Astrocyte of the cerebellum (primary cell): ENCODE data around the gene OSBPL8.

ENCODE experiments used
- DNase-seq: peaks from one replicate; pipeline ENCODE4 v3.0.0-alpha.2; 2011; ENCODE audit warnings: low read depth
- H3K4me3 ChIP-seq: 2 replicates; pipeline ENCODE4 v1.5.1; 2011; ENCODE audit warnings: mild to moderate bottlenecking, low read depth, low read length, moderate library complexity
- in situ Hi-C: cut with HindIII; loops from 2 replicates; pipeline ENCODE4 v1.10.0; 2017; ENCODE audit warnings: low sequenced_read_pairs
- TF ChIP-seq, protein P1 (sequence below): IDR thresholded peaks from 2 replicates; pipeline ENCODE4 v1.5.1; 2012; ENCODE audit warnings: low read length, low read depth, moderate library complexity, mild to moderate bottlenecking; ENCODE audit errors: missing control alignments

The OSBPL8 gene

DNA sequence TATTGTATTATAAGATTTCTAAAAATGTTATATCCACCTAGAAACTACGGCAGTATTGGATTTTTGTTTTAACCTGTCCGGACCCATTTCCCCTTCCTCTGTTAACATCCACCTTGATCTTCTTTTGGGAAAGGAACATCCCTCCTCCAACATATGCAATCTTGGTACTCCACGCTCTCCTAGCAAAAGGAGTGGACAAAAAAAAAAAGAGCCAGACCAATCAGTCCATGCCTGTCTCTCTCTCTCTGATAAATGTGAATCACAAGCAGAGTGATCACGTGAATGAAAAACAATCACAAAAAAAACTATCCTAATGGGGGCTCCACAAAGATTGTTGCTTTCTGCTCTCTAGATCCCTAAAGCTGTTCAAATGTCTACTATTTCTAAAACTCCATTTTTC lies 27.1 kb downstream of the OSBPL8 start:
- in situ Hi-C loops: no loop called here
- no peak for DNase-seq

GRCh38 chr12:76531056-76531455 lies 28.5 kb downstream of the OSBPL8 start:
- no peak for DNase-seq
- TF ChIP-seq, protein P1, sequence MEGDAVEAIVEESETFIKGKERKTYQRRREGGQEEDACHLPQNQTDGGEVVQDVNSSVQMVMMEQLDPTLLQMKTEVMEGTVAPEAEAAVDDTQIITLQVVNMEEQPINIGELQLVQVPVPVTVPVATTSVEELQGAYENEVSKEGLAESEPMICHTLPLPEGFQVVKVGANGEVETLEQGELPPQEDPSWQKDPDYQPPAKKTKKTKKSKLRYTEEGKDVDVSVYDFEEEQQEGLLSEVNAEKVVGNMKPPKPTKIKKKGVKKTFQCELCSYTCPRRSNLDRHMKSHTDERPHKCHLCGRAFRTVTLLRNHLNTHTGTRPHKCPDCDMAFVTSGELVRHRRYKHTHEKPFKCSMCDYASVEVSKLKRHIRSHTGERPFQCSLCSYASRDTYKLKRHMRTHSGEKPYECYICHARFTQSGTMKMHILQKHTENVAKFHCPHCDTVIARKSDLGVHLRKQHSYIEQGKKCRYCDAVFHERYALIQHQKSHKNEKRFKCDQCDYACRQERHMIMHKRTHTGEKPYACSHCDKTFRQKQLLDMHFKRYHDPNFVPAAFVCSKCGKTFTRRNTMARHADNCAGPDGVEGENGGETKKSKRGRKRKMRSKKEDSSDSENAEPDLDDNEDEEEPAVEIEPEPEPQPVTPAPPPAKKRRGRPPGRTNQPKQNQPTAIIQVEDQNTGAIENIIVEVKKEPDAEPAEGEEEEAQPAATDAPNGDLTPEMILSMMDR: no peak
- in situ Hi-C loops: no loop called here
- no peak overlapping the region for H3K4me3 ChIP-seq

More for the DNA sequence above, 27.1 kb downstream of the OSBPL8 start:
- TF ChIP-seq, protein P1: no peak
- no peak overlapping the region for H3K4me3 ChIP-seq

- in situ Hi-C loops: no loop called here
- TF ChIP-seq, protein P1: no peak
- no peak for DNase-seq
- no peak overlapping the region for H3K4me3 ChIP-seq
Measured at GRCh38 chr12:76530516-76530915, 29.1 kb downstream of the OSBPL8 start.

DNA sequence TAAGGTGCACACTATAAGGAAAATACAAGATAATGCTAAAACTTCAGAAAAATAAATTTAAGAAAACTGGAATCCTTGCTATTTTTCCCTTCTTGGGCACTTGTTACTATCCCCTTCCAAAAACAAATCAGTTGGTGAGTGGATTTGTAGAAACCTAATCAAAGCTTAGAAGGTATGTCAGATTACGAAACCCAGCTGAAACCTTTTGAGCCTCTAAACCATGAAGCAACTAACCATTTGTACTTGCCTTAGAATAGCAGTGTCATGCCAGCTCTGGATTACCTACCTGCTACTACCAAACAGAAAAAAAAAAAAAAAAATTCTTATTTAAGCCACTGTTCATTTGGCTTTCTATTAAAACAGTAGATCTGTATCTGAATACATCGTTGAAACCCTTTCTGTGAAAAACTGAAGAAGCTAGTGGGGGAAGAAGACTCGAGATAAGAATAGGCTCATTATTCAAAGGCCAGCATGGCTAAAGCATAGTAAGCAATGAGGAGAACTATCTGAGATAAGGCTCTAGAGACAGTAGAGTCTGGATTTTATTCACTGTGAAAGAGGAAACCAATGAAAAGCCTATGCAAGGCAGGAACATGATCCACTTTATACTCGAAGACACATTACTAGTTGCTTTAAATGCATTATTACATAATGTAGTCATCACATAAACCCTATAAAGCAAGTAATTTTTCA lies 30.2 kb downstream of the OSBPL8 start:
- DNase-seq: no peak
- in situ Hi-C loops: no loop called here
- no peak overlapping the region for H3K4me3 ChIP-seq
- TF ChIP-seq, protein P1: no peak

GRCh38 chr12:76523408-76523807 lies 36.2 kb downstream of the OSBPL8 start:
- in situ Hi-C loops: no loop called here
- TF ChIP-seq, protein P1: no peak
- no peak overlapping the region for H3K4me3 ChIP-seq
- DNase-seq: no peak

GRCh38 chr12:76520348-76520747 lies 39.2 kb downstream of the OSBPL8 start:
- TF ChIP-seq, protein P1: no peak
- H3K4me3 ChIP-seq: no peak overlapping the region
- in situ Hi-C loops: no loop called here
- DNase-seq: no peak
